Measurements from ENCODE around the gene TRIP13. TPM values are rescaled to one million over a fixed set of nuclear protein-coding genes. Genes with fewer than 3 reads are reported as not detected.

The TRIP13 gene
- total and polyA plus RNA-seq, 9 of the 15 experiments (the other 6 are each of a cell fraction or from before 2014, with no cell fraction given): 24.1 to 116 (median 53.2) TPM

DNA sequence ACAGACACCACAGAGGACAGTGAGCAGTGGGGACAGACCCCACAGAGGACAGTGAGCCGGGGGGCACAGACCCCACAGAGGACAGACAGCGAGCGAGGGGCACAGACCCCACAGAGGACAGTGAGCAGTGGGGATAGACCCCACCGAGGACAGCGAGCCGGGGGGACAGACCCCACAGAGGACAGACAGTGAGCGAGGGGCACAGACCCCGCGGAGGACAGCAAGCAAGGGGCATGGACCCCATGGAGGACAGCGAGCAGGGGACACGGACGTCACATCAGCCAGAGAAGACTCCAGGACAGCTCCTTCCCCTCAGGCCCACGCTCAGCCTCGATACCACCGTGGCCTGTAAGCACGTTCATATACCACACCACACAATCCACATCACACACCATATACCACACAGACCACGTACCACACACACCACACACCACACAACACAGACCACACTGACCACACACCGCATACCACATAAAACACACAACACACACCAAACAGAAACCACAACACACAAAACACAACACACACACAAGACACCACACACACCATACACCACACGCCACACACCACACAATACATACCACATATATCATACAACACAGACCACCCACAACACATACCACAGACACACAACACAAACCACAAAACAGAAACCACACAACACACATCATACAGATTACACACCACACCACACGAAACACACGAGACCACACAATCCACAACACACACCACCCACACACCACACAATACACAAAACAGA lies 36.7 kb upstream of the TRIP13 start:
- H3K9me1 ChIP-seq (ENCODE audit: control insufficient read depth, insufficient read depth, low read length): no peaks in the 10 kb centered on the region
- H3K4me2 ChIP-seq (ENCODE audit: insufficient read depth, low read length): no peak overlapping the region
- in situ Hi-C loops (cut with MboI) (no loop called here), intact Hi-C loops (cut with micrococcal nuclease) (loop anchor here (10.0 kb wide), 1 partner anchor 181 kb away; no protein-coding TSS in a partner anchor)
- no peaks in the 10 kb centered on the region for H3K79me2 ChIP-seq (ENCODE audit: control insufficient read depth, insufficient read depth, low read length)
- FAIRE-seq (peak; percentile 93), ATAC-seq (peak; percentile 40; the same call in 2 of the 3 replicates), DNase-seq (ENCODE audit: extremely low read depth in 1 of 4, low spot score in 3 of 4) (no peak)
- CTCF ChIA-PET (ENCODE audit: low intra/inter-chr PET ratio): no interaction called here
- BruUV-seq (replicated peaks): no TSS peak
- H2AFZ ChIP-seq (ENCODE audit: low read depth, low read length): no peak overlapping the region
- peaks cover 0 to 26% of the 10 kb centered on the region in 2 experiments; a peak in 2 of 5 replicates for H3K4me1 ChIP-seq (replicated peaks in 1 of 2; ENCODE audit: control insufficient read depth in 2 of 2, insufficient read depth in 2 of 2, low read length in 2 of 2)
- 54% methylated on average over 21 of the region's 21 CpGs for WGBS (ENCODE audit: insufficient coverage, low coverage, missing lambda C conversion rate)
- no peak overlapping the region for H3K4me3 ChIP-seq
- no peak overlapping the region for H3K27ac ChIP-seq (ENCODE audit: extremely low read depth, low read depth, low read length)
- peaks cover 9 to 22% of the 10 kb centered on the region in 2 experiments; a peak in 4 of 5 replicates for H3K27me3 ChIP-seq (ENCODE audit: control insufficient read depth in 2 of 2, insufficient read depth in 2 of 2, low read length in 2 of 2)
- no peak overlapping the region for H3K9ac ChIP-seq (ENCODE audit: insufficient read depth in 1 of 2, low read depth in 2 of 2, low read length in 2 of 2)
- H3K36me3 ChIP-seq (ENCODE audit: control insufficient read depth, insufficient read depth, low read length): no peaks in the 10 kb centered on the region
- POLR2A ChIA-PET: interaction anchor here (0.6 kb wide), 2 partner anchors 92 to 107 kb away, joined by 3 to 4 read pairs; no protein-coding TSS in a partner anchor
- peaks cover 19% of the 10 kb centered on the region for H4K20me1 ChIP-seq (replicated peaks; ENCODE audit: control insufficient read depth, insufficient read depth, low read length)
- no peaks in the 10 kb centered on the region for H3K9me3 ChIP-seq (replicated peaks; ENCODE audit: control insufficient read depth, insufficient read depth, low read depth, low read length)
- TF ChIP-seq STAT5A (IDR thresholded peaks at IDR 0.05; ENCODE audit: borderline replicate concordance, low read length) (0 out of 2 replicates have a peak, but pooled peaks have one; percentile 46), ILF3 (IDR thresholded peaks at IDR 0.05; ENCODE audit: borderline replicate concordance) (no peak), RBM22 (IDR thresholded peaks at IDR 0.05; ENCODE audit: low read depth, low read length, poor library complexity, severe bottlenecking) (no peak), ELF4 (CRISPR knock-in tag; IDR thresholded peaks at IDR 0.05) (0 out of 2 replicates have a peak, but pooled peaks have one; percentile 27), HDAC6 (IDR thresholded peaks at IDR 0.05; ENCODE audit: low read depth, low read length) (no peak), E2F3 (CRISPR knock-in tag; IDR thresholded peaks at IDR 0.05) (no peak), HSF4 (CRISPR knock-in tag; IDR thresholded peaks at IDR 0.05; ENCODE audit: borderline replicate concordance) (no peak), ZBTB2 (IDR thresholded peaks at IDR 0.05) (no peak), NKRF (IDR thresholded peaks at IDR 0.05; ENCODE audit: borderline replicate concordance) (peak; percentile 14; the same call in 1 of the 2 replicates), KDM2B (CRISPR knock-in tag; IDR thresholded peaks at IDR 0.05) (no peak), ZNF507 (tag; conservative IDR thresholded peaks at IDR 0.05) (no peak), CBFB (CRISPR knock-in tag; IDR thresholded peaks at IDR 0.05) (0 out of 2 replicates have a peak, but pooled peaks have one; percentile 45), ARNT (IDR thresholded peaks at IDR 0.05) (no peak), ZNF444 (CRISPR knock-in tag; IDR thresholded peaks at IDR 0.05) (no peak), SOX6 (IDR thresholded peaks at IDR 0.05) (no peak), GTF2E2 (tag; IDR thresholded peaks at IDR 0.05) (no peak)
- TF ChIP-seq, protein P1, sequence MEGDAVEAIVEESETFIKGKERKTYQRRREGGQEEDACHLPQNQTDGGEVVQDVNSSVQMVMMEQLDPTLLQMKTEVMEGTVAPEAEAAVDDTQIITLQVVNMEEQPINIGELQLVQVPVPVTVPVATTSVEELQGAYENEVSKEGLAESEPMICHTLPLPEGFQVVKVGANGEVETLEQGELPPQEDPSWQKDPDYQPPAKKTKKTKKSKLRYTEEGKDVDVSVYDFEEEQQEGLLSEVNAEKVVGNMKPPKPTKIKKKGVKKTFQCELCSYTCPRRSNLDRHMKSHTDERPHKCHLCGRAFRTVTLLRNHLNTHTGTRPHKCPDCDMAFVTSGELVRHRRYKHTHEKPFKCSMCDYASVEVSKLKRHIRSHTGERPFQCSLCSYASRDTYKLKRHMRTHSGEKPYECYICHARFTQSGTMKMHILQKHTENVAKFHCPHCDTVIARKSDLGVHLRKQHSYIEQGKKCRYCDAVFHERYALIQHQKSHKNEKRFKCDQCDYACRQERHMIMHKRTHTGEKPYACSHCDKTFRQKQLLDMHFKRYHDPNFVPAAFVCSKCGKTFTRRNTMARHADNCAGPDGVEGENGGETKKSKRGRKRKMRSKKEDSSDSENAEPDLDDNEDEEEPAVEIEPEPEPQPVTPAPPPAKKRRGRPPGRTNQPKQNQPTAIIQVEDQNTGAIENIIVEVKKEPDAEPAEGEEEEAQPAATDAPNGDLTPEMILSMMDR (IDR thresholded peaks at IDR 0.05 in 2 of 3, conservative IDR thresholded peaks at IDR 0.05 in 1 of 3; ENCODE audit: insufficient read depth in 2 of 3, low read depth in 1 of 3, low read length in 3 of 3): no peak

All from K562 (cell line).